Fibroblast of gingiva (primary cell): ENCODE results near the gene FARSB.
"Not testable (repeated sequence)": the region's sequence is repeated elsewhere in the genome, so short reads cannot be mapped to it uniquely, and the experiment has no call there.

ENCODE experiments used
- DNase-seq: peaks from one replicate; pipeline ENCODE4 v3.0.0-alpha.2; 2011; ENCODE audit warnings: low read depth

The FARSB gene

GRCh38 chr2:222655787-222656525, at the start of gene FARSB:
Gene FARSB, minus strand, starts transcription at chr2:222656092. Its CDS starts 19 bp downstream, at chr2:222656073.
- peak; percentile 94 for DNase-seq

GRCh38 chr2:222703886-222704285, 48.0 kb upstream of the FARSB start:
- DNase-seq: peak; percentile 68

- no peak for DNase-seq
Observed at GRCh38 chr2:222703091-222703490, 47.2 kb upstream of the FARSB start.

GRCh38 chr2:222701721-222702131, 45.8 kb upstream of the FARSB start:
- DNase-seq: no peak

GRCh38 chr2:222701233-222701632, 45.3 kb upstream of the FARSB start:
- DNase-seq: no peak

- no peak for DNase-seq
Observed at GRCh38 chr2:222698276-222698675, 42.4 kb upstream of the FARSB start.

GRCh38 chr2:222693837-222694236, 37.9 kb upstream of the FARSB start:
- DNase-seq: no peak

- DNase-seq: not testable (repeated sequence)
Observed at GRCh38 chr2:222693413-222693812, 37.5 kb upstream of the FARSB start.

GRCh38 chr2:222690564-222691200, 34.8 kb upstream of the FARSB start:
- peak; percentile 64 for DNase-seq

- no peak for DNase-seq
Observed at GRCh38 chr2:222689322-222689721, 33.4 kb upstream of the FARSB start.

- peak; percentile 73 for DNase-seq
Observed at GRCh38 chr2:222688917-222689316, 33.0 kb upstream of the FARSB start.

GRCh38 chr2:222686086-222686750, 30.3 kb upstream of the FARSB start:
- DNase-seq: no peak

- no peak for DNase-seq
Observed at GRCh38 chr2:222683805-222684204, 27.9 kb upstream of the FARSB start.

- no peak for DNase-seq
Observed at GRCh38 chr2:222677981-222678380, 22.1 kb upstream of the FARSB start.

- DNase-seq: no peak
Observed at GRCh38 chr2:222673883-222674282, 18.0 kb upstream of the FARSB start.

GRCh38 chr2:222673273-222673672, 17.4 kb upstream of the FARSB start:
- DNase-seq: no peak

GRCh38 chr2:222672068-222672401, 16.1 kb upstream of the FARSB start:
- no peak for DNase-seq

GRCh38 chr2:222671259-222672067, 15.6 kb upstream of the FARSB start, which contains the start of gene MOGAT1:
Gene MOGAT1, plus strand, starts transcription at chr2:222671658. Its CDS starts 128 bp downstream, at chr2:222671786.
- DNase-seq: no peak

GRCh38 chr2:222670191-222671038, 14.5 kb upstream of the FARSB start:
- no peak for DNase-seq

- DNase-seq: no peak
Observed at GRCh38 chr2:222669353-222669752, 13.5 kb upstream of the FARSB start.

- DNase-seq: no peak
Observed at GRCh38 chr2:222668494-222669154, 12.7 kb upstream of the FARSB start.
